SU-DHL-6 (cell line): ENCODE measurements around the gene C9orf152.

Experiments
- CTCF ChIP-seq: fragments of 200-600 bp; sonication (generic); IDR thresholded peaks from one replicate; pipeline ENCODE4 v1.5.1; 2017; ENCODE audit warnings: antibody characterized with exemption, mild to moderate bottlenecking, low read length, moderate library complexity; ENCODE audit not compliant: insufficient read depth, poor library complexity, severe bottlenecking
- EZH2phosphoT487 ChIP-seq: fragments of 200-600 bp; sonication (generic), shearing (Covaris generic); conservative IDR thresholded peaks from 2 replicates; pipeline ENCODE4 v1.6.1; 2018; ENCODE audit warnings: mild to moderate bottlenecking, antibody characterized with exemption, low read length, moderate library complexity, mixed read lengths

- TF ChIP-seq CTCF (no peak), EZH2phosphoT487 (no peak)
Measured at GRCh38 chr9:110188991-110189390, 19.0 kb downstream of the C9orf152 start.
